Measurements from ENCODE around the gene ANKZF1.

The ANKZF1 gene

GRCh38 chr2:219228041-219228910 is 1.3 kb upstream of the ANKZF1 start:
- DNase-seq = no peak

- no peak for DNase-seq
Observed at GRCh38 chr2:219228911-219229304, 698 bp upstream of the ANKZF1 start.

- DNase-seq = peak; percentile 59
Observed at GRCh38 chr2:219230059-219230540, 494 bp downstream of the ANKZF1 start.

- no peak for DNase-seq
Observed at GRCh38 chr2:219234331-219234730, 4.7 kb downstream of the ANKZF1 start.

GRCh38 chr2:219243291-219243761 is 13.7 kb downstream of the ANKZF1 start:
- no peak for DNase-seq

- no peak for DNase-seq
Observed at GRCh38 chr2:219244789-219245147, 15.2 kb downstream of the ANKZF1 start.

- DNase-seq = peak; percentile 90
Observed at GRCh38 chr2:219245148-219245898, 15.7 kb downstream of the ANKZF1 start, which contains the start of the genes GLB1L and STK16. TSS of gene GLB1L (minus strand) at chr2:219245444. CDS start at chr2:219243573, 1,871 bp downstream. TSS of gene STK16 (plus strand) at chr2:219245479. CDS start at chr2:219246000, 521 bp downstream.

- DNase-seq = no peak
Observed at GRCh38 chr2:219245899-219246230, 16.3 kb downstream of the ANKZF1 start.

- no peak for DNase-seq
Observed at GRCh38 chr2:219246559-219246958, 17.0 kb downstream of the ANKZF1 start.

GRCh38 chr2:219247678-219248642 is 18.4 kb downstream of the ANKZF1 start:
- DNase-seq = peak; percentile 74

GRCh38 chr2:219248845-219249202 is 19.2 kb downstream of the ANKZF1 start:
- DNase-seq = no peak

GRCh38 chr2:219249203-219249980 is 19.8 kb downstream of the ANKZF1 start:
- DNase-seq = peak; percentile 26

GRCh38 chr2:219250049-219250781 is 20.6 kb downstream of the ANKZF1 start:
- no peak for DNase-seq

GRCh38 chr2:219251656-219252055 is 22.1 kb downstream of the ANKZF1 start:
- no peak for DNase-seq

GRCh38 chr2:219252084-219252483 is 22.5 kb downstream of the ANKZF1 start:
- peak; percentile 36 for DNase-seq

GRCh38 chr2:219252570-219252899 is 22.9 kb downstream of the ANKZF1 start:
- peak; percentile 51 for DNase-seq

- DNase-seq = peak; percentile 45
Observed at GRCh38 chr2:219252900-219253752, 23.5 kb downstream of the ANKZF1 start, which contains the start of gene TUBA4B. TSS of gene TUBA4B (plus strand) at chr2:219253243. CDS start at chr2:219253408, 165 bp downstream.

GRCh38 chr2:219253753-219254589 is 24.4 kb downstream of the ANKZF1 start, which contains the start of gene TUBA4A:
TSS of gene TUBA4A (minus strand) at chr2:219253918. CDS start at chr2:219253858, 60 bp downstream.
- DNase-seq = peak; percentile 89
